ENCODE measurements around the gene HADHB.
A peak's percentile ranks its signal among the peaks of the same experiment; 100 is the strongest.
"Not testable (repeated sequence)": the region's sequence is repeated elsewhere in the genome, so short reads cannot be mapped to it uniquely, and the experiment has no call there.

The HADHB gene

DNA sequence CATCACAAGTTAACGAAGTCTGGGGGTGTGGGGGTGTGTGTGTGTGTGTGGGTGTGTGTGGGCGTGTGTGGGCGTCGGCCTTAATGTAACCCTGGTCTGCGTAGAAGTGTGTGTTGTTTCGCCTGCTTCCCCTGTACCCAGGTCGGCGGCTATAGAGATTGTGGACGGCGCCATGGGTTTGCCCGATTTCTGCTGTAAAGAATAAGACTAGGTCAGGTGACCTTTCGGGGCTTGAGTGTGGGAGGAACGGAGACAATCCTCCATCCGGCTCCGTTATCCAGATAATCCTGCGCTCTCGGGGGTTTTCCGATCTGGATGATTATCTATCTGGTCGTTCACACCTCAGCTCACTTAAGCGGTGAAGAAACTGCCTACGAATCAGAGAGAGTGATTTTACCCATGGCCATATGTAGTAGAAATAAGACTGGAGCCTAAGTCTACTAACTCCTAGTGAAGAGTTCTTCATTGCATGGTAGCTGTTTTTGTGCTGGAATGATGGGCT is 543 bp downstream of the HADHB start:
- DNase-seq (ENCODE audit: low spot score), result peak; percentile 25

GRCh38 chr2:26245810-26246209 is 1.1 kb downstream of the HADHB start:
- DNase-seq (ENCODE audit: low spot score), result no peak

DNA sequence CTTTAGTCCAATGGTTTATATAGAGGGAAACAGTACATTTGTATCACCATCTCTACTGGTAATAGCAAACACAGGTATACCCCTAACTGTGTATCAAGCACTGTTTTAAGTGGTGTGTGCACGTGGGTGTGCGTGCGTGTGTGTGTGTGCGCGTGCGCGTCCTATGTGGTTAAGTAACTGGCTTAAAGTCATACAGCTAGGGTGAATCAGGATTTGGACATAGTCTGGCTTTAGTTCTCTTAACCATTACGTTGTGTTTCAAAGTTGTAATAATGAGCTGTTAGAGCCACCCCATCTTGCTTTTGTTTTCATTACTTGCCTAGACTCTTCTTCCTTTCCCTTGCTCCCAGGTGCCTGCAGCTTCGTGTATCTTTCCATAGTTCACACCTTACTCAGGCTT is 2.1 kb downstream of the HADHB start:
- no peak for DNase-seq (ENCODE audit: low spot score)

- DNase-seq (ENCODE audit: low spot score), result no peak
These were observed 4.9 kb downstream of the HADHB start for GRCh38 chr2:26249625-26250024.

- DNase-seq (ENCODE audit: low spot score), result no peak
These were observed 7.2 kb downstream of the HADHB start for GRCh38 chr2:26251893-26252292.

DNA sequence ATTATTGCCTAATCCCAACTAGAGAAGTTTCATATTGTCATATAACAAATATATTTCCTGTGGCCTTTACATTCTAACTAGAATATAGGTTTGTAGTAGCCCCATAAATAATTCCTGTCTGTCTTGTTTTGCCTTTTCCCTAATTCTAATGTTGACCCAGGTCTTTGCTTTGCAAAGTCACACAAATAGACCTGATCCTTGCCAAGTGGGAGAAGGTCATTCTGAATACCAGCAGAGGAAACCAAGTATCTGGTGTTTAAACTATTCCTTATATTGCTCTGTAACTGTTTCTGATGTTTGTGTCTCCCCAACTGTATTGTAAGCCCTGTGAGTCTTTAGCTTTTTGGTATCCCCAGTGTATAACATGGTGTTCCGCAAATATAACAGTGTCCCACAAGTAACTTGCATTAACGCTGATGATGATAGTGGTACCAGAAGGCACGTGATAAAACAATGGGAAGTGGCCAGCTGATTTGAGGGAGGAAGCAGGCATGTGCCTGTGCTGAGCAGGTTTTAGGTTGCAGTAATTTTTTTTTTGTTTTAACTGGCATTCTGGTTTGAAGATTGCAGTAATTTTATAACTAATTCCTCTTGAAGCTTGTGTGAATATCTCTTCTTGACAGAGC is 11.1 kb downstream of the HADHB start:
- no peak for DNase-seq (ENCODE audit: low spot score)

- not testable (repeated sequence) for DNase-seq (ENCODE audit: low spot score)
These were observed 14.1 kb downstream of the HADHB start for GRCh38 chr2:26258836-26259235.

DNA sequence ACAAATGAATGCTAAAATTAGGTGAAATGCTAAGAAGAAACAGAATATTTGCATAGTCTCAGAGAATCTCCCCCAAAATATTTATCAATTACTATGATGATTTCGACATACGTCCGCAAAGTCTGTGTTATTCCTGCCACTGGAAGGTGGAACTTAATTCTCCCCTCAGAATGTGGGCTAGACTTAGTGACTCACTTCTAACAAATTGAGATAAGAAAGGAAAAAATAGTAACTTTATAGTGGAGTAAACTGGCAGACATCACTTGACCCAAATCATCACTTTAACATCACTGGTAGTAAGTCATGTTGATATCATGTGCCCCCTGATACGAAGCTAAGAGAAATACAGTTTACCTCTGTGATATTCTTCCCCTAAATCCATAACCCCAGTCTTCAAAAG is 23.5 kb downstream of the HADHB start:
- no peak for DNase-seq (ENCODE audit: low spot score)

DNA sequence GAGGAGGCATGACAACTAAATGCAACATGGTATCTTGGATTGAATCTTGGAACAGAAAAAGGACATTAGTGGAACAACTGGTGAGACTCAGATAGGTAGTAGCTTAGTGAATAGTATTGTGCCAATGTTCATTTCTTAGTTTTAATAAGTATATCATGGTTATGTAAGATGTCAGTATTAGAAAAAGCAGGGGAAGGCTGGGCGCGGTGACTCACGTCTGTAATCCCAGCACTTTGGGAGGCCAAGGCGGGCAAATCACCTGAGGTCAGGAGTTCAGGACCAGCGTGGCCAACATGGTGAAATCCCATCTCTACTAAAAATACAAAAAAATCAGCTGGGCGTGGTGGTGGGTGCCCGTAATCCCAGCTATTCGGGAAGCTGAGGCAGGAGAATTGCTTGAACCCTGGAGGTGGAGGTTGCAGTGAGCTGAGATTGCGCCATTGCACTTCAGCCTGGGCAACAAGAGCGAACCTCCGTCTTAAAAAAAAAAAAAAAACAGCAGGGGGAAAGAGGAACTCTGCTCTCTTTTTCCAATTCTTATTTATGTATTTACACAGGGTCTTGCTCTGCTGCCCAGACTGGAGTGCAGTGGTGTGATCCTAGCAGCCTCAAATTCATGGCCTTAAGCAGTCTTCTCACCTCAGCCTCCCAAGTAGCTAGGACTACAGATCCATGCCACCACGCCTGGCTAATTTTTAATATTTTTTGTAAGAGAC is 24.1 kb downstream of the HADHB start:
- DNase-seq (ENCODE audit: low spot score), result not testable (repeated sequence)

GRCh38 chr2:26269571-26270158 is 24.9 kb downstream of the HADHB start:
- no peak for DNase-seq (ENCODE audit: low spot score)

GRCh38 chr2:26270373-26270772 is 25.6 kb downstream of the HADHB start:
- DNase-seq (ENCODE audit: low spot score), result no peak

- DNase-seq (ENCODE audit: low spot score), result no peak
These were observed 28.8 kb downstream of the HADHB start for GRCh38 chr2:26273501-26273900.

GRCh38 chr2:26274058-26274613 is 29.4 kb downstream of the HADHB start:
- no peak for DNase-seq (ENCODE audit: low spot score)

- DNase-seq (ENCODE audit: low spot score), result no peak
These were observed 31.9 kb downstream of the HADHB start for GRCh38 chr2:26276484-26277227.

DNA sequence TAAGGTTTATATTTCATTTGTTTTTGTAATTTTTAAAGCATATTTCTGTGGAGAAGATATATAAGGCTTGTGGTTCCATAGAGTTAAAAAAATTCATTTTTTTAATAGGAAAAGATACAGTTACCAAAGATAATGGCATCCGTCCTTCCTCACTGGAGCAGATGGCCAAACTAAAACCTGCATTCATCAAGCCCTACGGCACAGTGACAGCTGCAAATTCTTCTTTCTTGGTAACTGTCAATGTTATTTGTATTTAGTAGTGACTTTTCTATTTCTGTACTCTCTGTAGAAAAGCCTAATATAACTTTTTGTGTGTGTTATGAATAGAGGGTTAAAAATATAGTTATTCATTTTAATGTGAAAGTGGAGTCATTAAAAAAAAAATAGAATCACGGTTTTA is 35.1 kb downstream of the HADHB start:
- DNase-seq (ENCODE audit: low spot score), result no peak

GRCh38 chr2:26281226-26281625 is 36.5 kb downstream of the HADHB start:
- no peak for DNase-seq (ENCODE audit: low spot score)

DNA sequence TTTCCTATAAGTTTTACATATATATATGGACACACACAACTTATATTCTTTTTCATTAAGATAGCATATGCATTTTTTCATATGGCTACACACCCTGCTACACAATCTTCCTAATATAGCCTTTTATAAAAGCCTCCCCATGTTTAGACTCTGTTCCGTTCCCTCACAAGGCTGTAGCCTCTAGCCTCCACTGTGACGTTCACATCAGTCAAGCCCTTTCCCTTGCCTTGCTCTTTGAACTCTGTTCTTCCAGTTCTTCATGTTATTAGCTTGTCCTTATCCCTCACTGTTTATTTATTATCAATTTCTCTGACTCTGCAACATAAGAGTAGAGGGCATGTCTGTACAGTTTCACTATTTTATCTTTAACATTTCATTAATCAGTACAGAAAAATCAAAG is 38.9 kb downstream of the HADHB start:
- DNase-seq (ENCODE audit: low spot score), result no peak

DNA sequence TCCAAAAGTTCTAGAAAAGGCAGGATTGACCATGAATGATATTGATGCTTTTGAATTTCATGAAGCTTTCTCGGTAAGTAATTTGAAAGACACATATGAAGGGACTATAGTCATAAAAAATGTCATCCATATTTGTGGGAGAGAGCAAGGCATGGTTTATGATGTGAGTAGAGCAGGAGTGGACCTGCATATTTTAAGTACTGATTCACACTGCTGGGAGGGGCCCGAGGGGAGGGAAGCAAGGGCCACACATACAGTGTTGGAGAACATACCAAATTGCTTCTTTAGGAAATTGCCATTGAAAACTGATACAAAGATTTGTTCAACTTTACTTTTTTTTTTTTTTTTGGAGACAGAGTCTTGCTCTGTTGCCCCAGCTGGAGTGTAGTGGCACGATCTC is 39.4 kb downstream of the HADHB start:
- DNase-seq (ENCODE audit: low spot score), result no peak

GRCh38 chr2:26285931-26286330 is 41.2 kb downstream of the HADHB start:
- DNase-seq (ENCODE audit: low spot score), result no peak

GRCh38 chr2:26290001-26290400 is 45.3 kb downstream of the HADHB start:
- DNase-seq (ENCODE audit: low spot score), result no peak

DNA sequence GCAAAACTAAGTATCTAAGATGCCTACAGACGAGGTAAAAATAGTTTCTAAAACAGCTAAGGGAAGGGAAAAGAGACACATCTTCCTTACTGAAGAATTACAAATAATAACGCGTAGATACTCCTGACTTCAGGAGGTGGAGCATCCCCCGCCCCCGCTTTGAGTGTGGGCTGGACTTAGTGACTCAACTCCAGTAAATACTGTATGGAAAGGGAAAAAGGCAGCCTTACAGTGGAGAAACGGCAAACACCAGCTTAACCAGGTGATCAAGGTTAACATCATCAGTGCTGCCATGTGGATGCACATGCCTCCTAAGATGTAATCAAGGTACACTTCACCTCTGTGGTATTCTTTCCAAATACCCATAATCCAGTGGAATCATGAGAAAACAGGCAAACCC is 47.9 kb downstream of the HADHB start:
- DNase-seq (ENCODE audit: low spot score), result no peak

DNA sequence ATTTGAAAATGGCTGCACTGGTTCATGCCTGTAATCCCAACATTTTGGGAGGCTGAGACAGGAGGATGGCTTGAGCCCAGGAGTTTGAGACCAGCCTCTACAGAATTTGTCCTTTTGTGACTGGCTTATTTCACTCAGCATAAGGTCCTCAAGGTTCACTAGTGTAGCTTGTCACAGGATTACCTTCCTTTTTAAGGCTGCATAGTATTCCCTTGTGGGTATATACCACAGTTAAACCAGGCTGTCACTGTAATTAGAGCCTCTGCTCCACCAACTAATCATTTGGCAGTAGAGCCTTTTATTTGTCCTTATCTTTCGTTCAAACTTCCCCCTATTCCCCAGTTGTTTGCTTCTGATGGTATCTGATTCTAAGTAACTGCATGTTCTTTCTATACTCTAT is 50.8 kb downstream of the HADHB start:
- DNase-seq (ENCODE audit: low spot score), result no peak
